Rectal smooth muscle tissue (tissue), 1 donor: ENCODE data around the gene RYK.
"Not testable (repeated sequence)": the region's sequence is repeated elsewhere in the genome, so short reads cannot be mapped to it uniquely, and the experiment has no call there.

ENCODE experiments used
- H3K27ac ChIP-seq: one replicate; pipeline ENCODE4 v1.7.0; 2013; ENCODE audit warnings: low read depth, low read length, inconsistent platforms
- H3K27me3 ChIP-seq: one replicate; pipeline ENCODE4 v1.7.0; 2013; ENCODE audit warnings: low read length; ENCODE audit not compliant: control insufficient read depth, insufficient read depth
- H3K36me3 ChIP-seq: one replicate; pipeline ENCODE4 v1.7.0; 2013; ENCODE audit warnings: low read length; ENCODE audit not compliant: control insufficient read depth, insufficient read depth
- H3K4me1 ChIP-seq: one replicate; pipeline ENCODE4 v1.7.0; 2013; ENCODE audit warnings: low read length; ENCODE audit not compliant: control insufficient read depth, insufficient read depth
- H3K4me3 ChIP-seq: one replicate; pipeline ENCODE4 v1.7.0; 2013; ENCODE audit warnings: low read length
- H3K9ac ChIP-seq: one replicate; pipeline ENCODE4 v1.7.0; 2013; ENCODE audit warnings: low read length

Gene RYK

DNA sequence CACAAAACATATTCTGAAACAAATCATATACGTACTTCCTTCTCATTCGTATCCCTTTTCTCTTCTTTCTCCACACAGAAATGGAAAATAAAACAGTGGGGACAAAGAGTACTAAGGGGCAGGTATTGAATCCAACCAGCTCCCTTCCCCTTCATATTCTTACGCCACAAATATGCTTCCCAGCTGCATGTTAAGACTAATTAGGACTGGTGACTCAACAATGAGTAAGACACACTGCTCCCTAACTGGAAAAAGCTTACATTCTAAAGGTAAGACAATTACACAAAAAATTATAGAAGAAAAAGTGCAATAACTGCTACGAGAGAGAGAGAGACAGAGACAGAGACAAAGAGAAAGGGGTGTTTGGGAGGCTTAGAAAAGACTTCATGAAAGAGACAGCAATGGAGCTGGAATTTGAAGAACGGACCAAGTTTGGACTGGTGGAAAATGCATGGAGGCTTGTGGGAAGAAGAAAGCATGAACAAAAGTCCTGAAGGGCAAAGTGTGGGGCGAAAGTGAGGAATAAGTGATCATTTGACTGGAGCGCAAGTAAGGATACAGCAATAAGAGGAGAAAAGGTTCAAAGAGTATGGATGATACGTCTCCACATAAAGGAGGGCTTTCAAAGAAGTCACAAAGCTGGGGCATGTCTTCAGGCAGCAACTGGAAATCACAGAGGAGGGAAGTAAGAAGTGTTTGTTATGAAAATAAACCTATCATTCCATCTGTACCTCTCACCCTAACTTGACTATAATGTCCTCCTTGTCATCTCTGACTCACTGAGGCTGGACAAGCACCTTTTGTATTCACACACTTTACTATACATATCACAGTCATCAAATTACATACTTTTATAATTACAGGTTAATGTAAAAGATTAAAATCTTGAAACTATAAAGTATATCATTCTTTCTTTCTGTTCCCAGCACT, 49.2 kb downstream of the RYK start:
- Histone ChIP-seq H3K9ac (no peak overlapping the region), H3K27ac (no peak overlapping the region), H3K36me3 (peaks cover 10% of the 10 kb centered on the region), H3K4me1 (no peaks in the 10 kb centered on the region), H3K4me3 (no peak overlapping the region), H3K27me3 (no peaks in the 10 kb centered on the region)

DNA sequence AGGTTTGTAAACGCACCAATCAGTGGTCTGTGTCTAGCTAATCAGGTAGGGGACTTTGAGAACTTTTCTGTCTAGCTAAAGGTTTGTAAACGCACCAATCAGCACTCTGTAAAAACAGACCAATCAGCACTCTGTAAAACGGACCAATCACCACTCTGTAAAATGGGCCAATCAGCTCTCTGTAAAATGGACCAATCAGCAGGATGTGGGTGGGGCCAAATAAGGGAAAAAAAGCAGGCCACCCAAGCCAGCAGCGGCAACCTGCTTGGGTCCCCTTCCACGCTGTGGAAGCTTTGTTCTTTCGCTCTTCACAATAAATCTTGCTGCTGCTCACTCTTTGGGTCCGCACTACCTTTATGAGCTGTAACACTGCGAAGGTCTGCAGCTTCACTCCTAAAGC, 50.8 kb downstream of the RYK start:
- not testable (repeated sequence) for H3K9ac ChIP-seq, H3K4me1 ChIP-seq, H3K36me3 ChIP-seq, H3K27me3 ChIP-seq, H3K27ac ChIP-seq, H3K4me3 ChIP-seq

DNA sequence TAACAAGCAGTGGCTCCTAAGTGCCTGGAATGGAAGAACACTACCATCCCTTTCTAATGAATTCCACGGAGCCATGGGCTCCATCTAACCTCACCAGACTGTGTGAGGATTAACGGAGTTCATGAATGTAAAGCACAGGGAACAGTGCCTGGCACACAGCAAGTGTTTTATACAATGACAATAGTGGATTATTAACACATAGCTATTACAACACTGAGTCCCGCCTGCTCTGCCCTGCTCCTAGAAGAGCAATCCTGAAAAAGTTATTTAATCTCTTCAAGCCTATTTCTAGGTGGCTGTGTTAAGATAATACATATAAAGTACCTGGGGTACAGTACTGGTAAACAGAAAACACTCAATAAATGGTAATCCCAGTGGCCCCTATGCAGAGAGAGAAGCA, 51.4 kb downstream of the RYK start:
- H3K36me3 ChIP-seq = peaks cover 8% of the 10 kb centered on the region
- no peaks in the 10 kb centered on the region for H3K27me3 ChIP-seq
- no peak overlapping the region for H3K9ac ChIP-seq
- no peak overlapping the region for H3K27ac ChIP-seq
- no peaks in the 10 kb centered on the region for H3K4me1 ChIP-seq
- H3K4me3 ChIP-seq = no peak overlapping the region

DNA sequence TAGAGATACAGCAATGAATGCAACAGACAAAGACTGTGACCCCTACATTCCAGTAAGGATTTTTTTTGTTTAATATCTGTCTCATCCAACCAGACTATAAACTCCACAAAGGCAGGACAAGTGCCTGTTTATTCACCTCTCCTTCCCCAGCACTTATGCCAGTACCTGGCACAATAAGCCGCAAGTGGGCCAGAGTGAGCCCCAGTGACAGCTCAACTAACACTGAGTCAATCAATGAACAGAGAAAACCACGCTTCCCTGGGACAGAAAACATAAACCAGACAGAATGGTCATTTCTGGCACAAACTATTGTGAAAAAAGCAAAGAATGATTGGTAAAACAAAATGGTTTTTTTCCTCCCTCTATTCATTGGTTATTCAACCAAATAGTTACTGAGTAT, 52.2 kb downstream of the RYK start:
- H3K4me1 ChIP-seq = no peaks in the 10 kb centered on the region
- no peak overlapping the region for H3K4me3 ChIP-seq
- H3K36me3 ChIP-seq = peaks cover 8% of the 10 kb centered on the region

DNA sequence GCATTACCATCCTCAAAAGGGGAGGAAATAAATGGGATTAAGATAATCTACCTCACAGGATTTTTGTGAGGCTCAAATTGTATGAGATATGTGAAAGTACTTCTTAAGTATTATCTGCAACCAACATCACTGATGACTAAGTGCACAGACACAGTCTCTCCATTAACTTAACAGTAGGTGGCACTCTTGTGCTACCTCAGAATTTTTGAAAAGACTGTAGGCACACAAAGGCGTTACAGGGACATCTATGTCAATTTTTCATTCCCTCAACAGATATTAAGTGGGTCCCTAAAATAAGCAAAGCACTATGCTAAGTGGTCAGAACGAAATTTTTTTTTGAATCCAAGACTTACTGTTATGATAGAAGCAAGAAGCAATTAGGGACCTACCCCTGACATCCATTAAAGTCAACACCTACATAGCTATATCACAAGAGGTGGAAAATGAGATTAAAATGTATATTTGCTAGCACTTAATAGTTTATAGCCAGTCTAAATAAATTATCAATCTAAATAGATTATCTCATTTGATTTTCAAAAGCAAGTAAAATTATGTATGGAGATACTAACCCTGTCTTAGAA, 52.9 kb downstream of the RYK start:
- H3K27ac ChIP-seq = no peak overlapping the region
- peaks cover 8% of the 10 kb centered on the region for H3K36me3 ChIP-seq
- no peaks in the 10 kb centered on the region for H3K27me3 ChIP-seq
- H3K9ac ChIP-seq = no peak overlapping the region
- H3K4me3 ChIP-seq = no peak overlapping the region
- H3K4me1 ChIP-seq = no peaks in the 10 kb centered on the region

More for the DNA sequence above, 52.2 kb downstream of the RYK start:
- no peaks in the 10 kb centered on the region for H3K27me3 ChIP-seq
- H3K27ac ChIP-seq = no peak overlapping the region
- H3K9ac ChIP-seq = no peak overlapping the region

DNA sequence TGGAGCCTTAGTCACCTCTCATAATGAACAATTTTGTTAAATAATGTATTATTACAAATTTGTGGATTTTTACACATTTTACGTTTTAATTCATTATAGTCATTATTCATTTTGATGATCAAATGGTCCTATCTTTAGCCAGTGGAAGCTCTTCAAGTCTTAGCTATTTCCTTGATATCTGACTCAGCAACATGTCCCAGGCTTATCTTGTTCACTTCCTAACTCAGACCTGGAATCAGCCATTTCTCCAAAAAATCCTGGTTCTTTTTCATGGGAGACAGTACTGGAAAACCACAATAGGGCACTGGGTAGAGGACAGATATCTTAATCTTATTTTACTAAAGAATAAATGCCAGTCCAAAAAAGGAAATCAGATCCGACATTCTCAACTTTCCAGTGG, 56.4 kb downstream of the RYK start:
- peaks cover 5% of the 10 kb centered on the region for H3K36me3 ChIP-seq

DNA sequence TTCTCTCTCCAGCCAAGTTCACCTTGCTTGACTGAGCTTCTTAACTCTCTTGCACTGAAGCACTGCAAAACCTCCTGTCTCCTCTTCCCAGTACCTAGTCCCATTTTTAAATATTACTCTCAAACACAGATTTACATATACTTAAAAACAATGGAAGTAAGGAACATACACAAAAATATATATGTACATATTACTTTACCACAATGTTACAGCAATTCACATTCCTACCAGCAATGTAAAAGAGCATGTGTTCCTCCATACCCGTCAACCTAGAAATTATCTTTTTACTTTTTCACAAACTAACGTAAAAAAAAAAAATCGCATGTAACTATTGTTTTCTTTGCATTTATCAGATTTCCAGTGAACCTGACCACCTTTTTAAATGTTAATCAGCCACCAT, 60.4 kb downstream of the RYK start:
- H3K27ac ChIP-seq = no peak overlapping the region
- peaks cover 5% of the 10 kb centered on the region for H3K36me3 ChIP-seq
- H3K9ac ChIP-seq = no peak overlapping the region
- H3K27me3 ChIP-seq = no peaks in the 10 kb centered on the region
- H3K4me1 ChIP-seq = no peaks in the 10 kb centered on the region
- no peak overlapping the region for H3K4me3 ChIP-seq

More for the DNA sequence above, 56.4 kb downstream of the RYK start:
- Histone ChIP-seq H3K27ac (no peak overlapping the region), H3K4me1 (no peaks in the 10 kb centered on the region), H3K9ac (no peak overlapping the region), H3K4me3 (no peak overlapping the region), H3K27me3 (no peaks in the 10 kb centered on the region)

DNA sequence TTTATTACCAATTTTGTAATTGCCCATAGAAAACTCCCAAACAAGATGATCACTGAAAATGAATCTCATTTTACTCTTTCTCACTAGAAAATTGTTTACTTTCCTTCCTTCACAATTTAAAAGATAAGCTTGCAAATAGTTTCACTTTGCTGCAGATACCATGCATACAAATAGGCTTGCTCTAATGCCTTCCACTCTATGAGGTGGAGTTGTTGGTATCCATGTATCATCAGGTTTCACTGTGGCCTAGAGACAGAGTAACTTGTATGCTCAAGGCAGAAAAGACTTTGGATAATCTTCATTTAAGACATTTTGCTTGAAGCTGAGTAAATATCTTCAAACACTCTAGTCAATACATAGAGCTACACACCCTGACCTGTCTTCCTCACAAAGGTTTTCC, 60.8 kb downstream of the RYK start:
- Histone ChIP-seq H3K4me1 (no peaks in the 10 kb centered on the region), H3K36me3 (peaks cover 5% of the 10 kb centered on the region), H3K27ac (no peak overlapping the region), H3K9ac (no peak overlapping the region), H3K27me3 (no peaks in the 10 kb centered on the region), H3K4me3 (no peak overlapping the region)

DNA sequence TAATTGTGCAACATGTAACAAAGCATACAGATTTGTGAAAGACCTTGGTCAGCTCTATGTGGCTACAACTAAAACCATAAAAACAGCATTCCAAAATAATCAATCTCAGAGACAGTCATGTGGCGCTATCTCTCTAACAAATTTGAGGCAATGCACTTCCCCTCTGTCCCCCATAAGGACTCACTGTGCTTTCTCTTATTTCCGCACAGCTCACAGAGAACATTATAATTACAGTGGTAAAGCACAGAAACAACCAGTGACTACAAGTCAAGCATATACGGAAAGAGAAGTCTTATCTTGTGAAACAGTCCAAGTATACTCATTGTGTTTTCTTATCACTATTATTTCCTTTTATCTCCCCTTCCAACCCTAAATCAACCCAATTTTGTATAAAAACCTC, 64.3 kb downstream of the RYK start:
- Histone ChIP-seq H3K27me3 (no peaks in the 10 kb centered on the region), H3K9ac (no peak overlapping the region), H3K36me3 (no peaks in the 10 kb centered on the region), H3K4me3 (no peak overlapping the region), H3K4me1 (no peaks in the 10 kb centered on the region), H3K27ac (no peak overlapping the region)

DNA sequence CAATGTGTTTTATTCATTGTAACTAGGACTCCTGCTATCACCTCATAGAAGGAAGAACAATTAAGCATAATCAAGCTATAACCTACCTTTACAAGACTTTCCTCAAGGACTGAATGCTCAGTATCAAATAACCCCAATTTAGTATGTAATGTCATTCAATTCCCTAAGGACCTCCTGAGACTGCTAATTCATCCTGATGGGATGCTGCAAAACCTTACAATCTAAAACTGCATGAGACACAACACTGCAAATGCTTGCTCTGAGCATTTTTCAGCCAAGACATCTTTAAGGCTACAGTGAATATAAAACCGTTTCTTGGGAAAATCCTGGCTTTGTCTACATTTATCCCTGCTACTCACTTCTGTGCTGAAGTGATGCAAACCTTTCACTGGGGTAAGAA, 69.9 kb downstream of the RYK start:
- H3K36me3 ChIP-seq = peaks cover 1% of the 10 kb centered on the region
- no peaks in the 10 kb centered on the region for H3K4me1 ChIP-seq
- H3K27me3 ChIP-seq = no peaks in the 10 kb centered on the region
- no peak overlapping the region for H3K4me3 ChIP-seq
- no peak overlapping the region for H3K9ac ChIP-seq
- no peak overlapping the region for H3K27ac ChIP-seq

DNA sequence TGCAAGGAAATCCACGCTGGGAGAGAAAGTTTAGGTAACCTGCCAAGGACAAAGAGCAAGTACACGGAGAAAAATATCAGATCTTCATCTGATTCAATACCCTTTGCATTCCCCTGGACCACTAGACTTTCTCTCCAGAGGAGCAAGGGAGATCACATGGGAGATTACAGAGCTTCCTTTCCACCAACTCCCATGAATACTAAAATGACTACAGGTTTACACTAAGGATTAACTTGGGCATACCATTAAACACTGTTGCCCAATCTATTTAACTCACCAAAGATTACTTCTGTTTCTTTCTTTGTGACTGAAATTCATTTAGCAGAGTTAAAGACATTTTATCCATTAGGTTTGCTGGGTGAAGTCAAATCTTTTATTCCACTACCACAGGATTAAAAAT, 71.2 kb downstream of the RYK start:
- no peaks in the 10 kb centered on the region for H3K4me1 ChIP-seq
- no peak overlapping the region for H3K27ac ChIP-seq
- peaks cover 7% of the 10 kb centered on the region for H3K36me3 ChIP-seq

DNA sequence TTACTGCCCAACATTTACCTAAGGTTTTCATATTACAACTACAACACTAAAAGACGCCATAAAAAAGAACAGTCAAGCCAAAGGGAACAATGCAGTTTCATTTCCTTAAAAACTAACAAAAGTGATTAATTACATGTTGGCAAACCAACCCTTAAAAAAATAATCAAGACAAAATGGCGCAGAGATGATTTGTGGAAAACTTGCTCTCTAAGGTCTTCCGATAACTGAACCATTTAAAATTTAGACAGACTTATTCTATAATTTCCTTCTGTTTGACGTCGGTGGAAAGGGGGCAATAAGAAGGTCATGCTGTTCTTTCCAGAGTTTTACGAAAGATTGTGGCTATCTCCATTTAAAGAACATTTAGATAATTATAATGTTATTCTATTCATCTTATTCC, 87.6 kb downstream of the RYK start:
- Histone ChIP-seq H3K4me3 (no peak overlapping the region), H3K27ac (no peak overlapping the region), H3K36me3 (peaks cover 12% of the 10 kb centered on the region), H3K9ac (no peak overlapping the region), H3K4me1 (no peaks in the 10 kb centered on the region), H3K27me3 (no peaks in the 10 kb centered on the region)

More for the DNA sequence above, 71.2 kb downstream of the RYK start:
- Histone ChIP-seq H3K9ac (no peak overlapping the region), H3K4me3 (no peak overlapping the region), H3K27me3 (no peaks in the 10 kb centered on the region)
